HEK293 (cell line): ENCODE results near the gene CFAP70.

Source experiments
- CTCF ChIA-PET: fragments of 350-600 bp; formaldehyde crosslinking; extraction: SDS; loops from one replicate; lab custom pipeline; 2021; ENCODE audit warnings: antibody characterized with exemption; lab: Yijun Ruan, JAX
- POLR2A ChIA-PET: fragments of 300-600 bp; formaldehyde crosslinking; extraction: SDS; loops from one replicate; lab custom pipeline; 2020; ENCODE audit warnings: antibody characterized with exemption, inconsistent platforms; lab: Yijun Ruan, JAX
- H3K27ac ChIP-seq: fragments of 200-500 bp; sonication (Bioruptor generic); 2 replicates; pipeline ENCODE4 v1.5.1; 2014; ENCODE audit warnings: low read depth, low read length, control low read depth, inconsistent platforms; ENCODE audit errors: extremely low read depth
- H3K36me3 ChIP-seq, 2 experiments: fragments of 200-500 bp in 1 of 2; sonication (Bioruptor generic) in 1 of 2; 1 replicate in 1 of 2; 2 replicates in 1 of 2; pipeline ENCODE4 v1.5.1; 2014 to 2017; ENCODE audit warnings: inconsistent platforms in 2 of 2, low read length in 2 of 2; ENCODE audit not compliant: control insufficient read depth in 2 of 2, insufficient read depth in 1 of 2
- H3K4me1 ChIP-seq: fragments of 200-500 bp; sonication (Bioruptor generic); 2 replicates; pipeline ENCODE4 v1.5.1; 2014; ENCODE audit warnings: mild to moderate bottlenecking, low read length, inconsistent platforms; ENCODE audit not compliant: control insufficient read depth, insufficient read depth
- H3K4me3 ChIP-seq: 2 replicates; pipeline ENCODE4 v1.5.1; 2011; ENCODE audit warnings: low read depth, mild to moderate bottlenecking, control low read depth, low read length, moderate library complexity
- H3K9me3 ChIP-seq: fragments of 200-500 bp; sonication (Bioruptor generic); 2 replicates; pipeline ENCODE4 v1.5.1; 2014; ENCODE audit warnings: low read depth, low read length, inconsistent platforms; ENCODE audit not compliant: control insufficient read depth, insufficient read depth
- MYNN ChIP-seq: fragments of 450-650 bp; formaldehyde crosslinking; IDR thresholded peaks from 2 replicates; pipeline ENCODE4 v1.5.1; 2016; ENCODE audit warnings: missing biosample characterization, missing genetic modification characterization, borderline replicate concordance
- OSR2 ChIP-seq: fragments of 450-650 bp; formaldehyde crosslinking; IDR thresholded peaks from 2 replicates; pipeline ENCODE4 v1.5.1; 2016; ENCODE audit warnings: missing biosample characterization, missing genetic modification characterization
- PRDM1 ChIP-seq: fragments of 450-650 bp; formaldehyde crosslinking; IDR thresholded peaks from 2 replicates; pipeline ENCODE4; 2016; ENCODE audit warnings: missing biosample characterization, missing genetic modification characterization
- REPIN1 ChIP-seq: fragments of 450-650 bp; formaldehyde crosslinking; IDR thresholded peaks from 2 replicates; pipeline ENCODE4 v1.5.1; 2017; ENCODE audit warnings: missing biosample characterization, missing genetic modification characterization, low read depth
- WT1 ChIP-seq: fragments of 450-650 bp; formaldehyde crosslinking; IDR thresholded peaks from 2 replicates; pipeline ENCODE4 v1.5.1; 2016; ENCODE audit warnings: missing biosample characterization, missing genetic modification characterization
- ZBTB1 ChIP-seq: fragments of 450-650 bp; formaldehyde crosslinking; IDR thresholded peaks from 2 replicates; pipeline ENCODE4 v1.5.1; 2016; ENCODE audit warnings: missing biosample characterization, missing genetic modification characterization
- ZNF146 ChIP-seq: fragments of 450-650 bp; formaldehyde crosslinking; IDR thresholded peaks from 2 replicates; pipeline ENCODE4 v1.5.1; 2016; ENCODE audit warnings: missing biosample characterization, missing genetic modification characterization
- ZNF202 ChIP-seq: fragments of 450-650 bp; formaldehyde crosslinking; IDR thresholded peaks from 2 replicates; pipeline ENCODE4 v1.5.1; 2016; ENCODE audit warnings: missing biosample characterization, missing genetic modification characterization, borderline replicate concordance
- ZNF292 ChIP-seq: fragments of 450-650 bp; formaldehyde crosslinking; IDR thresholded peaks from 2 replicates; pipeline ENCODE4 v1.5.1; 2016; ENCODE audit warnings: low read depth, missing biosample characterization, missing genetic modification characterization, borderline replicate concordance
- ZNF311 ChIP-seq: fragments of 450-650 bp; formaldehyde crosslinking; IDR thresholded peaks from 2 replicates; pipeline ENCODE4 v1.5.1; 2017; ENCODE audit warnings: missing biosample characterization, missing genetic modification characterization, borderline replicate concordance
- ZNF324 ChIP-seq: fragments of 450-650 bp; formaldehyde crosslinking; IDR thresholded peaks from 2 replicates; pipeline ENCODE4 v1.5.1; 2016; ENCODE audit warnings: missing biosample characterization, missing genetic modification characterization
- ZNF366 ChIP-seq: fragments of 450-650 bp; formaldehyde crosslinking; conservative IDR thresholded peaks from 2 replicates; pipeline ENCODE4 v1.5.1; 2016; ENCODE audit warnings: missing biosample characterization, missing genetic modification characterization
- ZNF416 ChIP-seq: fragments of 450-650 bp; formaldehyde crosslinking; IDR thresholded peaks from 2 replicates; pipeline ENCODE4 v1.5.1; 2016; ENCODE audit warnings: missing biosample characterization, missing genetic modification characterization
- ZNF548 ChIP-seq: fragments of 450-650 bp; formaldehyde crosslinking; IDR thresholded peaks from 2 replicates; pipeline ENCODE4 v1.5.1; 2016; ENCODE audit warnings: missing biosample characterization, missing genetic modification characterization
- ZNF626 ChIP-seq: fragments of 450-650 bp; sonication (Bioruptor Pico); formaldehyde crosslinking; IDR thresholded peaks from 2 replicates; pipeline ENCODE4 v1.5.1; 2018; ENCODE audit warnings: missing biosample characterization, missing genetic modification characterization, inconsistent platforms
- ZNF830 ChIP-seq: fragments of 450-650 bp; IDR thresholded peaks from 2 replicates; pipeline ENCODE4 v1.5.0; 2018; ENCODE audit warnings: missing biosample characterization, missing genetic modification characterization, low read depth, mild to moderate bottlenecking, moderate library complexity
- ZSCAN30 ChIP-seq: fragments of 450-650 bp; IDR thresholded peaks from 2 replicates; pipeline ENCODE4 v1.5.1; 2018; ENCODE audit warnings: missing biosample characterization, mild to moderate bottlenecking, missing genetic modification characterization, moderate library complexity
- TF ChIP-seq, protein P1 (sequence below): sonication (generic); formaldehyde crosslinking; IDR thresholded peaks from 2 replicates; pipeline ENCODE4 v1.8.1; 2022; ENCODE audit warnings: mild to moderate bottlenecking, moderate library complexity, missing genetic modification reagents
- TF ChIP-seq, protein P2 (sequence below): IDR thresholded peaks from 2 replicates; pipeline ENCODE4 v1.6.1; 2011; ENCODE audit warnings: mild to moderate bottlenecking, low read depth, low read length, borderline replicate concordance

CFAP70 gene

DNA sequence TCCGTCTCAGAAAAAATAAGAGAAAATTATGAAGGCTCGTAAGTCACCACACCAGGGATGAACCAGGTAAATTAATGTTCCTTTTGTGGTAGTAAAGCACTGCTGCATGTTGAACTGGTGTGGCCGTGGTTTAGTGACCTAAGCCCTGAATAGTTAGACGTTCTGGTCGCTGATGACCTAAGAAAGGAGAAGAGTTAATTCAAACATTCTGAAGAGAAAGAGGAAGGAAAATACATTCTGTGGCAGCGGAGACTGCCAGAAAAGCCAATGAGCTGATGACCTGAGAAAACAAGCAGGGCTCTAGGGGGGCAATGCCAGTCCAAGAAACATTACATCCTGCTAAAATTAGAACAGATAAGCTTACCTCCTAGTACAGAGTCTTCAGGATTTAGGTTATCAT is 129.1 kb downstream of the CFAP70 start:
- CTCF ChIA-PET: no interaction called here
- POLR2A ChIA-PET: interaction anchor here (1.0 kb wide), 1 partner anchor 17 kb away, joined by 3 read pairs; the partner anchor contains the start of gene DNAJC9
- H3K4me1 ChIP-seq: no peaks in the 10 kb centered on the region

DNA sequence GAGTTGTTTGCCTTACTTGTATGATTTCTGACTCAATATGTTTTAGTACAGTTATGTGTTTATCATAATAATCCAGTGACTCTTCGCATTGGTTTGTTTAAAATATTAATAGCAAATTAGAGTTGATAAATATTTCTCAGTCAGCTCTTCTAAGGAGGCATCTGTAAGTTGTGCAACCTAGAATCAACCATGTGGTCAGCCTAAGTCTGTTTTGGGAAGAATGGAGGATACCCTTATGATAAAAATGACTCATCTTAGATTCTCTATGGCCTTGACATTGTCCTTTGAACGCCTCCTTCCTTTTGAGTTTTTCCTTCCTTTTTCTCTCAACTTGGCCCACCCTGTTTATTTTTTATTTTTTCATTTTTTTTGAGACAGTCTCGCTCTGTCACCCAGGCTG is 130.4 kb downstream of the CFAP70 start:
- H3K9me3 ChIP-seq: no peaks in the 10 kb centered on the region
- no peaks in the 10 kb centered on the region for H3K4me1 ChIP-seq
- peaks cover 1 to 31% of the 10 kb centered on the region in 2 experiments; a peak in 2 of 3 replicates for H3K36me3 ChIP-seq
- H3K27ac ChIP-seq: no peak overlapping the region
- TF ChIP-seq ZNF548 (tag by site-specific recombination) (no peak), ZNF366 (0 out of 2 replicates have a peak, but pooled peaks have one; percentile 11)
- H3K4me3 ChIP-seq: no peak overlapping the region
- ChIA-PET POLR2A (no interaction called here), CTCF (interaction anchor here (0.8 to 1.2 kb wide), 2 partner anchors 10 kb away, joined by 3 read pairs; no protein-coding TSS in a partner anchor)

More for the DNA sequence above, 129.1 kb downstream of the CFAP70 start:
- H3K36me3 ChIP-seq: peaks cover 7 to 44% of the 10 kb centered on the region in 2 experiments
- no peak overlapping the region for H3K27ac ChIP-seq
- H3K4me3 ChIP-seq: no peak overlapping the region
- TF ChIP-seq PRDM1 (tag by site-specific recombination) (no peak), ZBTB1 (tag by site-specific recombination) (no peak), ZNF830 (tag by site-specific recombination) (no peak), ZNF202 (tag by site-specific recombination) (no peak), ZNF416 (tag by site-specific recombination) (no peak), ZNF146 (tag by site-specific recombination) (no peak), WT1 (tag by site-specific recombination) (no peak), OSR2 (no peak), MYNN (tag by site-specific recombination) (no peak), ZNF292 (tag by site-specific recombination) (no peak), ZNF311 (tag by site-specific recombination) (no peak), ZNF324 (no peak), ZNF626 (tag by site-specific recombination) (no peak)
- TF ChIP-seq, protein P1, sequence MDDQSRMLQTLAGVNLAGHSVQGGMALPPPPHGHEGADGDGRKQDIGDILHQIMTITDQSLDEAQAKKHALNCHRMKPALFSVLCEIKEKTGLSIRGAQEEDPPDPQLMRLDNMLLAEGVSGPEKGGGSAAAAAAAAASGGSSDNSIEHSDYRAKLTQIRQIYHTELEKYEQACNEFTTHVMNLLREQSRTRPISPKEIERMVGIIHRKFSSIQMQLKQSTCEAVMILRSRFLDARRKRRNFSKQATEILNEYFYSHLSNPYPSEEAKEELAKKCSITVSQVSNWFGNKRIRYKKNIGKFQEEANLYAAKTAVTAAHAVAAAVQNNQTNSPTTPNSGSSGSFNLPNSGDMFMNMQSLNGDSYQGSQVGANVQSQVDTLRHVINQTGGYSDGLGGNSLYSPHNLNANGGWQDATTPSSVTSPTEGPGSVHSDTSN (CRISPR knock-in tag): no peak
- TF ChIP-seq, protein P2, sequence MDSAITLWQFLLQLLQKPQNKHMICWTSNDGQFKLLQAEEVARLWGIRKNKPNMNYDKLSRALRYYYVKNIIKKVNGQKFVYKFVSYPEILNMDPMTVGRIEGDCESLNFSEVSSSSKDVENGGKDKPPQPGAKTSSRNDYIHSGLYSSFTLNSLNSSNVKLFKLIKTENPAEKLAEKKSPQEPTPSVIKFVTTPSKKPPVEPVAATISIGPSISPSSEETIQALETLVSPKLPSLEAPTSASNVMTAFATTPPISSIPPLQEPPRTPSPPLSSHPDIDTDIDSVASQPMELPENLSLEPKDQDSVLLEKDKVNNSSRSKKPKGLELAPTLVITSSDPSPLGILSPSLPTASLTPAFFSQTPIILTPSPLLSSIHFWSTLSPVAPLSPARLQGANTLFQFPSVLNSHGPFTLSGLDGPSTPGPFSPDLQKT: no peak
- no peaks in the 10 kb centered on the region for H3K9me3 ChIP-seq

DNA sequence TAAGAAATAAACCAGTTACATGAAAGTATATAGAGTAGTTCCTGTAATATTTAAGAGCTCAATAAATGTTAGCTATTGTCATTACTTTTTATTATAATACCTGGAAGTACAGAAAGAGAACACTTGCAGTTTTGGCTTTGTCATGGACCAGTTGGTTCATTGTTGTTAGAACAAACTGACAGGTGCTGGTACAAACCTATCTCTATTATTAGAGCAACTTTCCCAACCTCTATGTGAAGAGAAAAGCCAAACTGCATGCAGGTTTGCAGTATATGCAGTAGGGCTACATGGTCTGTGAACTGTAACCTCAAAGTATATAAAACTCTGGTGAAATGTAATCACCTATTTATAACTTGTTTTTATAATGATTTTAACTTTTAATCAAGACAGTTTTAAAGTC is 132.0 kb downstream of the CFAP70 start:
- TF ChIP-seq REPIN1 (tag by site-specific recombination): no peak
- no peak for TF ChIP-seq ZSCAN30 (tag by site-specific recombination)
- TF ChIP-seq, all 188 proteins: peak for 0
- Histone ChIP-seq H3K27ac (no peak overlapping the region), H3K4me3 (no peak overlapping the region), H3K36me3 (peaks cover 0 to 17% of the 10 kb centered on the region in 2 experiments; a peak in 1 of 3 replicates), H3K9me3 (no peaks in the 10 kb centered on the region), H3K4me1 (no peaks in the 10 kb centered on the region)
- ChIA-PET POLR2A (interaction anchor here (2.5 kb wide), 1 partner anchor 21 kb away, joined by 8 read pairs; the partner anchor contains the start of gene DNAJC9), CTCF (interaction anchor here (0.6 kb wide), 1 partner anchor 302 kb away, joined by 4 read pairs; no protein-coding TSS in a partner anchor)
